ENCODE data around the gene TMX1.

The TMX1 gene

GRCh38 chr14:51242545-51243490 lies 2.8 kb downstream of the TMX1 start:
- H3K9me3 ChIP-seq (ENCODE audit: control insufficient read depth, insufficient read depth, low read length) = no peaks in the 10 kb centered on the region

DNA sequence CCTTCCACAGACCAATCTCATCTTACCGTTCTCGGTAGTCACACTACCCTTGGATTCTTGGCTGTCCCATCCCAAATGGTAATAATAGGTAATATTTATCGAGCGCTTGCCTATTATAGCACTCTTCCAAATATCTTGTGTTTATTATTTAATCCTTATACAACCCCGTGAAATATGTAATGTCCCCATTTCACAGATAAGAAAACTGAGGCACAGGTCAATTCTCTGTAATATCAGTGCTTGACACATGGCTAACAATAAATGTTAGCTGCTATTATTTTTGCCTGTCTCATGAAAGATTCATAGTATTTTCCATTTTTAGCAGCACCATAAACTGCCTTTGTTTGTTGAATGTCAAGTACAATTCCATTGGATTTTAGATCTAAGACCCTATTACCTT lies 4.5 kb downstream of the TMX1 start:
- Histone ChIP-seq H3K27me3 (ENCODE audit: control insufficient read depth, insufficient read depth, low read length) (no peaks in the 10 kb centered on the region), H3K9ac (ENCODE audit: low read depth, low read length) (no peak overlapping the region), H3K4me1 (ENCODE audit: control insufficient read depth, insufficient read depth, low read length) (peaks cover 44% of the 10 kb centered on the region), H3K9me3 (ENCODE audit: control insufficient read depth, insufficient read depth, low read length) (no peaks in the 10 kb centered on the region), H3K4me3 (ENCODE audit: low read depth, low read length) (no peak overlapping the region), H3K36me3 (ENCODE audit: control insufficient read depth, insufficient read depth, low read length) (peaks cover 57% of the 10 kb centered on the region), H3K27ac (ENCODE audit: low read depth, low read length) (no peak overlapping the region)

More at GRCh38 chr14:51242545-51243490, 2.8 kb downstream of the TMX1 start:
- H3K27me3 ChIP-seq (ENCODE audit: control insufficient read depth, insufficient read depth, low read length) = no peaks in the 10 kb centered on the region
- peaks cover 47% of the 10 kb centered on the region for H3K4me1 ChIP-seq (ENCODE audit: control insufficient read depth, insufficient read depth, low read length)
- H3K9ac ChIP-seq (ENCODE audit: low read depth, low read length) = peak overlapping the region; percentile 73
- H3K4me3 ChIP-seq (ENCODE audit: low read depth, low read length) = peak overlapping the region; percentile 99
- peak overlapping the region; percentile 97 for H3K27ac ChIP-seq (ENCODE audit: low read depth, low read length)
- H3K36me3 ChIP-seq (ENCODE audit: control insufficient read depth, insufficient read depth, low read length) = peaks cover 39% of the 10 kb centered on the region

GRCh38 chr14:51246032-51246431 lies 6.0 kb downstream of the TMX1 start:
- Histone ChIP-seq H3K4me3 (ENCODE audit: low read depth, low read length) (no peak overlapping the region), H3K36me3 (ENCODE audit: control insufficient read depth, insufficient read depth, low read length) (peaks cover 71% of the 10 kb centered on the region), H3K27me3 (ENCODE audit: control insufficient read depth, insufficient read depth, low read length) (no peaks in the 10 kb centered on the region), H3K4me1 (ENCODE audit: control insufficient read depth, insufficient read depth, low read length) (peaks cover 42% of the 10 kb centered on the region), H3K9me3 (ENCODE audit: control insufficient read depth, insufficient read depth, low read length) (no peaks in the 10 kb centered on the region), H3K27ac (ENCODE audit: low read depth, low read length) (no peak overlapping the region), H3K9ac (ENCODE audit: low read depth, low read length) (no peak overlapping the region)

DNA sequence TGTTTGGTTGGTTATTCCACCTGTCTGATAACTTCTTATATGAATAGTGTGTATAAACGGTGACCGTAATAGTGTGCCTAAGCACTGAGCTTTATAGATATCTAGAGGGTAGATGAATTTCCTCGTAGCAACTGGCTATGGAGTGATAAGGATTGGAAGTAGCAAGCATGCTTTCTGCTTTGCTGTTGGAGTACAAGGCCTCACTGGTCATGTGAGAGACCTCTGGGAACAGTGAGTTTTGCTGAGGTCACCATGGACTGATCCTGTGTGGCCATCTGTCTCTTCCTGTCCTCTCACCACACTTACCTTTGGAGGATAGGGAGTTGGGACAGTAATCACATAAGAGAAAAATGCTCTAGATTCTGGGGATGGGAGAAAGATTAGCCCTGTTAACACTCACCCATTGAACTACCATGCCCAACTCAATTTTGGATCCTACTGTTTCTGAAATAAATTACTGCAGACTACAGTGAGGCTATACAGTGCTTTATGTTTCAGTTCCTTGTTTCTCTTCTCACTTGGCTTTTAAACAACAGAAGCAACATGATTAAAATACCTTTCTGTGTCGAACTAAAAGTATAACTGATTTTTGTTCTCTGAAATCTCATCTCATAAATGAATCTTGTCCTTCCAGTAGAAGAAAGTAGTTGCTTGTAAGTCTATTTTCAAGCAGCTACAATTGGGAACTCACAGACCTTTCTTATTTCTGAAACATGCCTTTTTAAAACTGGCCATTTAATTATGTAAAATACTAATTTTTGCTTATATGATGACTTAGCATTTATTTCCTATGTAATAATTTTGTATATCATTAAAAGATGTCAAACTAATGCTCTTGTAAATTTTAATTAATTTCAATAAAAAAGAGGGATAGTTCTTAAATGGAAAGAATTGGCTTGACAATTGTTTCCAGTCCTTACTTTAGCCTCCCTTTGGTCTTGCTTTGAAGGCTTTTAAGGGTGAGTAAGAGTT lies 8.3 kb downstream of the TMX1 start:
- Histone ChIP-seq H3K4me3 (ENCODE audit: low read depth, low read length) (no peak overlapping the region), H3K27me3 (ENCODE audit: control insufficient read depth, insufficient read depth, low read length) (no peaks in the 10 kb centered on the region), H3K27ac (ENCODE audit: low read depth, low read length) (no peak overlapping the region), H3K36me3 (ENCODE audit: control insufficient read depth, insufficient read depth, low read length) (peaks cover 94% of the 10 kb centered on the region), H3K9ac (ENCODE audit: low read depth, low read length) (no peak overlapping the region), H3K9me3 (ENCODE audit: control insufficient read depth, insufficient read depth, low read length) (no peaks in the 10 kb centered on the region), H3K4me1 (ENCODE audit: control insufficient read depth, insufficient read depth, low read length) (peaks cover 31% of the 10 kb centered on the region)

DNA sequence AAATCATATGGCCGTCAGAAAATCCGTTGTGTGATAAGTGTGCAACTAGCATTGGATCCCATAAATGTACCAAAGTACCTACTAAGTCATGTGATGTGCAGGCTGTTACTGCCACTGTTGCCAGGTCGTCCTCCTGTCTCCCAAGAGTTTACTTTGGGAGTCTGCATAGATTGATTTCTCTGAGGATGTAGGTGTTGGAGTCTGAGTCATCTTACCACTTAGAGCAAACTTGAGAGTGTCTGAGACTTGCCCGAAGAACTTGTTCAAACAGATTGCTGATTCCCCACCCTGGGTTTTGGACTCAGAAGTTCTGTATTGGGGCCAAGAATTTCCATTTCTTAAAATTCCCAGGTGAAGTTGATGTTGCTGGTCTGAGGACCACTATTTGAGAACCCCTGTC lies 11.4 kb downstream of the TMX1 start:
- Histone ChIP-seq H3K27ac (ENCODE audit: low read depth, low read length) (no peak overlapping the region), H3K4me3 (ENCODE audit: low read depth, low read length) (no peak overlapping the region), H3K27me3 (ENCODE audit: control insufficient read depth, insufficient read depth, low read length) (no peaks in the 10 kb centered on the region), H3K9me3 (ENCODE audit: control insufficient read depth, insufficient read depth, low read length) (no peaks in the 10 kb centered on the region), H3K9ac (ENCODE audit: low read depth, low read length) (no peak overlapping the region), H3K4me1 (ENCODE audit: control insufficient read depth, insufficient read depth, low read length) (0 out of 2 replicates have a peak, but pooled peaks cover under 1% of the 10 kb centered on the region), H3K36me3 (ENCODE audit: control insufficient read depth, insufficient read depth, low read length) (peaks cover 98% of the 10 kb centered on the region)

DNA sequence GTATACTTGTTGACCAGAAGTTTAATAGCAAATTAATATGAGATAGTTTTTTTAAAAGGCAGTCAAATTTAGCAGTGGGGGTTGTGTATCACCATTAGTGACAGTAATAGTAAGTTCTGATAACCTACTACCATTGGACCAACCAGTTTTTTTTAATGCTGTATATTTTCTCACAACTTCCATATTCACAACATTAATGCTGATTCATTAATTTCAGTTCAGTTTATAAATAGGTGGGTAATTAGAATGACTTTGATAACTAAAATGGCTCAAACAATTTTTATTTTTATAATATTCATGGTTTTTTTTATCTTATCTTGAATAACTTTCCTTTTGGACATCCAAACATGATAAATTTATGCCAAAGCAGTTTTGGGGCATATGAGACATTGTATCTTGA lies 13.8 kb downstream of the TMX1 start:
- Histone ChIP-seq H3K36me3 (ENCODE audit: control insufficient read depth, insufficient read depth, low read length) (peaks cover 97% of the 10 kb centered on the region), H3K4me3 (ENCODE audit: low read depth, low read length) (no peak overlapping the region), H3K4me1 (ENCODE audit: control insufficient read depth, insufficient read depth, low read length) (no peaks in the 10 kb centered on the region), H3K9ac (ENCODE audit: low read depth, low read length) (no peak overlapping the region), H3K27me3 (ENCODE audit: control insufficient read depth, insufficient read depth, low read length) (no peaks in the 10 kb centered on the region), H3K27ac (ENCODE audit: low read depth, low read length) (no peak overlapping the region), H3K9me3 (ENCODE audit: control insufficient read depth, insufficient read depth, low read length) (no peaks in the 10 kb centered on the region)

DNA sequence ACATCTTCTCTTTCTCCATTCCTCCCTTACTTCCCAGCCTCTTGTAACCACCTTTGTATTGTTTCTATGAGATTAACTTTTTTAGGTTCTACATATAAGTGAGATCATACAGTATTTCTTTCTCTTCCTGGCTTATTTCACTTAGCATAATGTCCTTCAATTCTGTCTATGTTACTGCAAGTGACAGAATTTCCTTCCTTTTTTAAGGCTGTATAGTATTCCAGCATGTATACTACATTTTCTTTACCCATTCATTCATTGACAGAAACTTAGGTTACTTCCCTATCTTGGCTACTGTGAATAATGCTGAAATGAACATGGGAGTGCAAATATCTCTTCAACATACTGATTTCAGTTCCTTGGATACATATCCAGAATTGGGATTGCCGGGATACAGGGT lies 18.2 kb downstream of the TMX1 start:
- Histone ChIP-seq H3K27me3 (ENCODE audit: control insufficient read depth, insufficient read depth, low read length) (no peaks in the 10 kb centered on the region), H3K4me3 (ENCODE audit: low read depth, low read length) (no peak overlapping the region), H3K9me3 (ENCODE audit: control insufficient read depth, insufficient read depth, low read length) (no peaks in the 10 kb centered on the region), H3K4me1 (ENCODE audit: control insufficient read depth, insufficient read depth, low read length) (no peaks in the 10 kb centered on the region), H3K27ac (ENCODE audit: low read depth, low read length) (no peak overlapping the region), H3K9ac (ENCODE audit: low read depth, low read length) (no peak overlapping the region), H3K36me3 (ENCODE audit: control insufficient read depth, insufficient read depth, low read length) (peaks cover 81% of the 10 kb centered on the region)

DNA sequence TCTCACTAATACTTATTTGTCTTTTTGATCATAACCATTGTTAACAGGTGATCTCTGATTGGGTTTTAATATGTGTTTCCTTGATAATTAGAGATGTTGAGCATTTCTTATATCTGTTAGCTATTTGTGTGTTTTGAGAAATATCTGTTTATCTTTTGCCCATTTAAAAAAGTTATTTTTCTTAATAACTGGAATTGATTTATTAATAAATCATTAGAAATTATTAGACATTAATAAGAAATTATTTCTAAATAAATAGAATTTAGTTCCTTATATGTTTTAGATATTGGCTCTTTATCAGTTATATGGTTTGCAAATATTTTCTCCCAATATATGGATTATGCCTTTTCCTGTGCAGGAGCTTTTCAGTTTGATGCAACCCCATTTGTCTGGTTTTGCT lies 18.7 kb downstream of the TMX1 start:
- Histone ChIP-seq H3K27me3 (ENCODE audit: control insufficient read depth, insufficient read depth, low read length) (no peaks in the 10 kb centered on the region), H3K9me3 (ENCODE audit: control insufficient read depth, insufficient read depth, low read length) (no peaks in the 10 kb centered on the region), H3K36me3 (ENCODE audit: control insufficient read depth, insufficient read depth, low read length) (peaks cover 77% of the 10 kb centered on the region), H3K4me1 (ENCODE audit: control insufficient read depth, insufficient read depth, low read length) (no peaks in the 10 kb centered on the region), H3K4me3 (ENCODE audit: low read depth, low read length) (no peak overlapping the region), H3K9ac (ENCODE audit: low read depth, low read length) (no peak overlapping the region), H3K27ac (ENCODE audit: low read depth, low read length) (no peak overlapping the region)

GRCh38 chr14:51260225-51260624 lies 20.2 kb downstream of the TMX1 start:
- Histone ChIP-seq H3K27me3 (ENCODE audit: control insufficient read depth, insufficient read depth, low read length) (no peaks in the 10 kb centered on the region), H3K9ac (ENCODE audit: low read depth, low read length) (no peak overlapping the region), H3K27ac (ENCODE audit: low read depth, low read length) (no peak overlapping the region), H3K9me3 (ENCODE audit: control insufficient read depth, insufficient read depth, low read length) (no peaks in the 10 kb centered on the region), H3K4me1 (ENCODE audit: control insufficient read depth, insufficient read depth, low read length) (no peaks in the 10 kb centered on the region), H3K36me3 (ENCODE audit: control insufficient read depth, insufficient read depth, low read length) (peaks cover 71% of the 10 kb centered on the region), H3K4me3 (ENCODE audit: low read depth, low read length) (no peak overlapping the region)

DNA sequence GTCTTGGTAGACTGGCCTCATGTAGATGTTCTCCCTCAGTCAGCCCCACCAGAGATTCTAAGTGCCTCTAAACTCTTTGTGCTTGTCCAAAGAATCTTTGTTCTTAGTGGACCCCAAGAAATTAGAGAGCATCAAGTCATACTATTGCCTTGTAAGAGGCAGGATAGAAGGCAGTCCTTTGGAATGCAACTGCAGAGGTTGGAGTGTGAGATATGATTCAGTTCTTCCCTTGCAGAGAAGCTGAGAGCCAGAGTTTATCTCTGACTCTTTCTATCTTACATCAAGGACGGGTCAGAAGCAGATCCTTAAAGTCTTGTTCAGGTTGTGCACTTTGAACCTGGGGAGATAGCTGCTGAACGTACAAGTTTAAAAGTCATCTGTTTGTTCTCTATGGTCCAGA lies 21.1 kb downstream of the TMX1 start:
- peaks cover 62% of the 10 kb centered on the region for H3K36me3 ChIP-seq (ENCODE audit: control insufficient read depth, insufficient read depth, low read length)
- no peak overlapping the region for H3K4me3 ChIP-seq (ENCODE audit: low read depth, low read length)
- H3K4me1 ChIP-seq (ENCODE audit: control insufficient read depth, insufficient read depth, low read length) = no peaks in the 10 kb centered on the region
- H3K27me3 ChIP-seq (ENCODE audit: control insufficient read depth, insufficient read depth, low read length) = no peaks in the 10 kb centered on the region
- H3K9me3 ChIP-seq (ENCODE audit: control insufficient read depth, insufficient read depth, low read length) = no peaks in the 10 kb centered on the region
- H3K9ac ChIP-seq (ENCODE audit: low read depth, low read length) = no peak overlapping the region
- no peak overlapping the region for H3K27ac ChIP-seq (ENCODE audit: low read depth, low read length)

GRCh38 chr14:51262868-51263267 lies 22.8 kb downstream of the TMX1 start:
- H3K36me3 ChIP-seq (ENCODE audit: control insufficient read depth, insufficient read depth, low read length) = peaks cover 47% of the 10 kb centered on the region
- no peak overlapping the region for H3K9ac ChIP-seq (ENCODE audit: low read depth, low read length)
- H3K27me3 ChIP-seq (ENCODE audit: control insufficient read depth, insufficient read depth, low read length) = no peaks in the 10 kb centered on the region
- H3K27ac ChIP-seq (ENCODE audit: low read depth, low read length) = no peak overlapping the region
- no peaks in the 10 kb centered on the region for H3K9me3 ChIP-seq (ENCODE audit: control insufficient read depth, insufficient read depth, low read length)
- H3K4me1 ChIP-seq (ENCODE audit: control insufficient read depth, insufficient read depth, low read length) = no peaks in the 10 kb centered on the region
- H3K4me3 ChIP-seq (ENCODE audit: low read depth, low read length) = no peak overlapping the region
